ENCODE results near the gene ZNF438.

The ZNF438 gene

GRCh38 chr10:30883116-30883515 lies 148.5 kb downstream of the ZNF438 start:
- no peak overlapping the region for H3K4me3 ChIP-seq (ENCODE audit: low read depth, low read length)
- DNase-seq (ENCODE audit: low read depth), result no peak
- TF ChIP-seq MYC (IDR thresholded peaks at IDR 0.05; ENCODE audit: low read depth, low read length), result no peak
- TF ChIP-seq CTCF (IDR thresholded peaks at IDR 0.05; ENCODE audit: low read depth, low read length), result no peak
- TF ChIP-seq POLR2A (IDR thresholded peaks at IDR 0.05; ENCODE audit: extremely low read depth, insufficient read length), result no peak
- no peak for TF ChIP-seq MAX (IDR thresholded peaks at IDR 0.05; ENCODE audit: low read depth, low read length)

- no peak overlapping the region for H3K4me3 ChIP-seq (ENCODE audit: low read depth, low read length)
- no peak for DNase-seq (ENCODE audit: low read depth)
- TF ChIP-seq MYC (IDR thresholded peaks at IDR 0.05; ENCODE audit: low read depth, low read length), result no peak
- TF ChIP-seq POLR2A (IDR thresholded peaks at IDR 0.05; ENCODE audit: extremely low read depth, insufficient read length), result no peak
- TF ChIP-seq CTCF (IDR thresholded peaks at IDR 0.05; ENCODE audit: low read depth, low read length), result no peak
- no peak for TF ChIP-seq MAX (IDR thresholded peaks at IDR 0.05; ENCODE audit: low read depth, low read length)
Observed at GRCh38 chr10:30882281-30882680, 149.4 kb downstream of the ZNF438 start.

- no peak for DNase-seq (ENCODE audit: low read depth)
- TF ChIP-seq CTCF (IDR thresholded peaks at IDR 0.05; ENCODE audit: low read depth, low read length) (no peak), MAX (IDR thresholded peaks at IDR 0.05; ENCODE audit: low read depth, low read length) (no peak), MYC (IDR thresholded peaks at IDR 0.05; ENCODE audit: low read depth, low read length) (no peak), POLR2A (IDR thresholded peaks at IDR 0.05; ENCODE audit: extremely low read depth, insufficient read length) (no peak)
- H3K4me3 ChIP-seq (ENCODE audit: low read depth, low read length), result no peak overlapping the region
Observed at GRCh38 chr10:30878920-30879319, 152.7 kb downstream of the ZNF438 start.

GRCh38 chr10:30877111-30877510 lies 154.6 kb downstream of the ZNF438 start:
- no peak for DNase-seq (ENCODE audit: low read depth)

GRCh38 chr10:30873411-30873810 lies 158.3 kb downstream of the ZNF438 start:
- TF ChIP-seq MAX (IDR thresholded peaks at IDR 0.05; ENCODE audit: low read depth, low read length) (no peak), CTCF (IDR thresholded peaks at IDR 0.05; ENCODE audit: low read depth, low read length) (no peak), POLR2A (IDR thresholded peaks at IDR 0.05; ENCODE audit: extremely low read depth, insufficient read length) (no peak), MYC (IDR thresholded peaks at IDR 0.05; ENCODE audit: low read depth, low read length) (no peak)
- DNase-seq (ENCODE audit: low read depth), result no peak
- H3K4me3 ChIP-seq (ENCODE audit: low read depth, low read length), result no peak overlapping the region

More at GRCh38 chr10:30877111-30877510, 154.6 kb downstream of the ZNF438 start:
- H3K4me3 ChIP-seq (ENCODE audit: low read depth, low read length), result no peak overlapping the region
- TF ChIP-seq POLR2A (IDR thresholded peaks at IDR 0.05; ENCODE audit: extremely low read depth, insufficient read length) (no peak), CTCF (IDR thresholded peaks at IDR 0.05; ENCODE audit: low read depth, low read length) (no peak), MAX (IDR thresholded peaks at IDR 0.05; ENCODE audit: low read depth, low read length) (no peak), MYC (IDR thresholded peaks at IDR 0.05; ENCODE audit: low read depth, low read length) (no peak)

GRCh38 chr10:30870896-30871295 lies 160.8 kb downstream of the ZNF438 start:
- no peak overlapping the region for H3K4me3 ChIP-seq (ENCODE audit: low read depth, low read length)
- DNase-seq (ENCODE audit: low read depth), result no peak
- TF ChIP-seq POLR2A (IDR thresholded peaks at IDR 0.05; ENCODE audit: extremely low read depth, insufficient read length) (no peak), MAX (IDR thresholded peaks at IDR 0.05; ENCODE audit: low read depth, low read length) (no peak), MYC (IDR thresholded peaks at IDR 0.05; ENCODE audit: low read depth, low read length) (no peak), CTCF (IDR thresholded peaks at IDR 0.05; ENCODE audit: low read depth, low read length) (no peak)

Data from NB4 (cell line).